BE2C (cell line): ENCODE measurements around the gene PKNOX2.

Source experiments
- DNase-seq: peaks from one replicate; pipeline ENCODE4 v3.0.0-alpha.2; 2020
- H3K27me3 ChIP-seq: fragments of 250-450 bp; sonication (Bioruptor Pico); 2 replicates; pipeline ENCODE4 v1.5.1; 2020; ENCODE audit warnings: mild to moderate bottlenecking
- H3K36me3 ChIP-seq: fragments of 250-450 bp; sonication (Bioruptor Pico); 2 replicates; pipeline ENCODE4 v1.5.1; 2020; ENCODE audit warnings: mild to moderate bottlenecking
- H3K4me1 ChIP-seq: fragments of 250-450 bp; sonication (Bioruptor Pico); 2 replicates; pipeline ENCODE4 v1.5.1; 2020
- H3K4me3 ChIP-seq: 2 replicates; pipeline ENCODE4 v1.5.1; 2011; ENCODE audit warnings: low read depth, low read length
- H3K9me3 ChIP-seq: fragments of 250-450 bp; sonication (Bioruptor Pico); 2 replicates; pipeline ENCODE4 v1.5.1; 2020
- CTCF ChIP-seq: IDR thresholded peaks from 2 replicates; pipeline ENCODE4 v1.5.1; 2012; ENCODE audit warnings: mild to moderate bottlenecking, low read depth, low read length

Gene PKNOX2

DNA sequence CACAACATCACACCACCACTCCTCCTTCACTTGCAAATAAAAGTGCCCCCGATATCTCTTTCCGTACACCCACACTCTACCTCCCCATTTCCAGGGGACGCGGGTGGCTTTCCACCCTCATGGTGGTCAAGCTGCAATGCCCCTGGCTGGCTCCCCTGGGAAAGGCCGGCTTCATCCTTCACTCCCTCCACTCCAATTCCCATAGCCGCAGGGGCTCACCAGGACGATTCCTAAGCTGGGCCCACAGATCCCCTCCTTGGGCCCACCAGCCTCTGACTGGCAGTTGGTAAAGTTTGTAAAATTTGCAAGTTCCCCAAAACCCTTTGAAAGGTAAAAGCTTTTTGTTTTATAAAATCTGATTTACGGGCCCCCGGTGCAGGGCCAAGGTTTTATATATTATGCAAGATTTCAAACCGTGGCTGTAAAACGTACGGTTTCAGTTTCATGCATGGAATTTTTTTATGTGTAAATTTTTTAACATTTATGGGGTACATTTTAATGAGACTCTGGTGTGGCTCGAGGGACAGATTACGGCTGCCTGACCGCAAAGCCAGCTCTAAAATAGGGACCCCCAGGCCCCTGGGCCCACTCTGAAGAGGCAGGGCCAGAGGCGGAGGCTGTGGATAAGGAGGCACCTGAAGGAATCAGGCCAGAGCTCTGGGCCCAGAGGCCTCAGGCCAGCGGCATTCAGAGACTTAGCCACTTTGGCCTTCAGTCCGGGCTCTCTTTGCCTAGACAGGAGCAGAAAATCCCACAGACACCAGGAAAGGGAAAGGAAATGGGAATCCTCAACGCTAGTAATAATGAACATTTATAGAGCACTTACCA lies 225.0 kb downstream of the PKNOX2 start:
- no peak overlapping the region for H3K4me3 ChIP-seq
- peaks cover 6% of the 10 kb centered on the region for H3K27me3 ChIP-seq
- TF ChIP-seq CTCF, result no peak

GRCh38 chr11:125390946-125391345 lies 226.4 kb downstream of the PKNOX2 start:
- no peak overlapping the region for H3K4me3 ChIP-seq
- H3K27me3 ChIP-seq, result peaks cover 7% of the 10 kb centered on the region

More for the DNA sequence above, 225.0 kb downstream of the PKNOX2 start:
- DNase-seq, result no peak
- no peaks in the 10 kb centered on the region for H3K9me3 ChIP-seq
- H3K36me3 ChIP-seq, result no peaks in the 10 kb centered on the region
- no peaks in the 10 kb centered on the region for H3K4me1 ChIP-seq

DNA sequence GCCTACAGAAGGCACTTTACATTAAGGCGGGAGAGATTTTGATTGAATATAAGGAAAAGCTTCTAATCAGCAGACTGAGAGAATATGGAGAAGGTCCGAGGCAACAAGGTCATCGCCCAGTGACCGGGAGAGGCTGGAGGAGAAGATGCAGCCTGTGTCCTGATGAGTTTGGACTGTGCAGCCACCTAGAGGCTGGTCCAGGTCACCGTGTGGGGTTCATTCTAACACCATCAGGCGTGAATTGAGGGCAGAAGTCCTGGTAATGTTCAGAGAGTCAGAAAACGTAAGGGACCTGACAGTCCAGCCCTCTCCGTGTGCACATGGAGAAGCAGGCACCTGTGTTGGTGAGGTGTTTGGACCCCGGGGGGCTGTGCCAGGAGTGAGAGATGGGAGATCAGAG lies 228.8 kb downstream of the PKNOX2 start:
- Histone ChIP-seq H3K36me3 (no peaks in the 10 kb centered on the region), H3K27me3 (peaks cover 7% of the 10 kb centered on the region), H3K4me3 (no peak overlapping the region), H3K9me3 (no peaks in the 10 kb centered on the region), H3K4me1 (no peaks in the 10 kb centered on the region)
- TF ChIP-seq CTCF, result 0 out of 2 replicates have a peak, but pooled peaks have one; percentile 8
- no peak for DNase-seq

More at GRCh38 chr11:125390946-125391345, 226.4 kb downstream of the PKNOX2 start:
- DNase-seq, result no peak
- Histone ChIP-seq H3K4me1 (no peaks in the 10 kb centered on the region), H3K36me3 (no peaks in the 10 kb centered on the region), H3K9me3 (no peaks in the 10 kb centered on the region)
- no peak for TF ChIP-seq CTCF

DNA sequence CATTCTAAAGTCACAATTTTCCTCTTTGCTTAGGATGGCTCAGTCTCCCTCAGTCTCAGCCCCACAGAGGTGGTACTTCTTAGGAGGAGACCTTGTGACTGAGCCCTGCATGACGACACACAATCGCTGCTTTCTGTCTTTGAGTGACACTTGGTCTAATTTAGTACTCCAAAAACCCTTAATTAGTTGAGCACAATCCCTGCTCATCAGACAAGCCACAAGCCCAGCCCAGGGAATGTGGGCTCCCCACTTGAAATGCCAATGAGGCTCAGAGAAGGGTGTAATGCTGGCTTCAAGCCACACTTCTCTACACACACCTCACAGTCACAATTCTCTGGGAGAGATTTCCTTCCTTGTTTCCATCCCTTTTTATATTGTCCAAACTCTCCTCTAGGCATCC lies 229.7 kb downstream of the PKNOX2 start:
- Histone ChIP-seq H3K4me1 (no peaks in the 10 kb centered on the region), H3K36me3 (no peaks in the 10 kb centered on the region), H3K27me3 (peaks cover 15% of the 10 kb centered on the region), H3K4me3 (no peak overlapping the region), H3K9me3 (no peaks in the 10 kb centered on the region)
- no peak for TF ChIP-seq CTCF
- DNase-seq, result no peak

DNA sequence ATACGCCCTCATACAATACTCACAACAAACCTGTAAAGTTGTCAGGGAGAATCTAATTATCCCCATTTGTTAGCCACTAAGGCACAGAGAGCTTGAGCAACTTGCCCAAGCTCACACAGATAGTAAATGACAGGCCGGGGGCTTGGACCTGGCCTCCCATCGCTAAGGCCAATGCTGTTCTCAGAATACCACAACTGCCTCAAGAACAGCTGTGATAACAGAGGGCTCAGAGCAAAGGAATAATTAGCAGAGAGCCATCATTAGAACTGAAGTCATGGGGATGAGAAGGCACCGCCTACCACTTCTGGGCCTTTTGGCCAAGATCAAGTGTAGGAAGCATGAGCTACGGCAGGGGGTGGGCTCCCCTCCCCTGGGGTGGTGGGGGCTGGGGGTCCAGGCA lies 232.9 kb downstream of the PKNOX2 start:
- Histone ChIP-seq H3K27me3 (peaks cover 30% of the 10 kb centered on the region), H3K9me3 (no peaks in the 10 kb centered on the region), H3K36me3 (no peaks in the 10 kb centered on the region), H3K4me3 (no peak overlapping the region), H3K4me1 (no peaks in the 10 kb centered on the region)
- TF ChIP-seq CTCF, result no peak
- no peak for DNase-seq

GRCh38 chr11:125398475-125398874 lies 233.9 kb downstream of the PKNOX2 start:
- no peaks in the 10 kb centered on the region for H3K36me3 ChIP-seq
- no peaks in the 10 kb centered on the region for H3K4me1 ChIP-seq
- H3K27me3 ChIP-seq, result peaks cover 36% of the 10 kb centered on the region
- no peak overlapping the region for H3K4me3 ChIP-seq
- DNase-seq, result no peak
- TF ChIP-seq CTCF, result no peak
- no peaks in the 10 kb centered on the region for H3K9me3 ChIP-seq
